PC-9 (cell line): ENCODE results near the gene PLEKHM2. TPM values are rescaled to one million over a fixed set of nuclear protein-coding genes. Genes with fewer than 3 reads are reported as not detected.

ENCODE experiments used
- BruUV-seq: library from RNA; stranded (reverse); fragments of 400-500 nt; replicated peaks from 2 replicates; lab custom pipeline; 2021; lab: Mats Ljungman, UMichigan
- CTCF ChIA-PET: fragments of 300-600 bp; sonication (Branson Sonifier 250); formaldehyde crosslinking; loops from one replicate; lab custom pipeline; 2022; ENCODE audit warnings: antibody characterized with exemption; lab: Charles Lee
- POLR2A ChIA-PET: fragments of 300-600 bp; sonication (Branson Sonifier 250); formaldehyde crosslinking; loops from one replicate; lab custom pipeline; 2022; ENCODE audit warnings: antibody characterized with exemption; ENCODE audit not compliant: unreplicated experiment; lab: Charles Lee
- DNase-seq, 2 experiments: peaks; one replicate each; pipeline versions ENCODE4 v3.0.0 to v3.0.0-alpha.2; 2015 to 2022; ENCODE audit warnings: mixed read lengths in 1 of 2
- H2AFZ ChIP-seq: fragments of 200-600 bp; sonication (generic); 2 replicates; pipeline ENCODE4 v1.8.1; 2017; ENCODE audit warnings: antibody characterized with exemption
- H3F3A ChIP-seq: fragments of 200-600 bp; sonication (generic); 2 replicates; pipeline ENCODE4 v1.8.1; 2017; ENCODE audit warnings: antibody characterized with exemption, mild to moderate bottlenecking, low read depth; ENCODE audit not compliant: insufficient read depth
- H3K27ac ChIP-seq: fragments of 200-600 bp; sonication (generic); 2 replicates; pipeline ENCODE4 v1.6.1; 2016; ENCODE audit warnings: mixed run types
- H3K27me3 ChIP-seq: fragments of 200-600 bp; sonication (generic); 2 replicates; pipeline ENCODE4 v1.6.1; 2016; ENCODE audit warnings: low read depth, mixed run types; ENCODE audit not compliant: insufficient read depth
- H3K36me3 ChIP-seq: fragments of 200-600 bp; sonication (generic); 2 replicates; pipeline ENCODE4 v1.6.1; 2016; ENCODE audit warnings: low read depth, mixed run types
- H3K4me1 ChIP-seq: fragments of 200-600 bp; sonication (generic); replicated peaks from 2 replicates; pipeline ENCODE4 v1.6.1; 2016; ENCODE audit warnings: mixed run types; ENCODE audit not compliant: insufficient read depth
- H3K4me2 ChIP-seq: fragments of 200-600 bp; sonication (generic); 2 replicates; pipeline ENCODE4 v1.6.1; 2017; ENCODE audit warnings: mixed run types
- H3K4me3 ChIP-seq: fragments of 200-600 bp; sonication (generic); 2 replicates; pipeline ENCODE4 v1.6.1; 2016; ENCODE audit warnings: mixed run types
- H3K79me2 ChIP-seq: fragments of 200-600 bp; sonication (generic); 2 replicates; pipeline ENCODE4 v1.6.1; 2017; ENCODE audit warnings: low read depth, mixed run types
- H3K9me2 ChIP-seq: fragments of 200-600 bp; sonication (generic); 2 replicates; pipeline ENCODE4 v1.8.1; 2017; ENCODE audit warnings: mild to moderate bottlenecking; ENCODE audit not compliant: insufficient read depth
- H3K9me3 ChIP-seq: fragments of 200-600 bp; sonication (generic); 2 replicates; pipeline ENCODE4 v1.8.1; 2016; ENCODE audit warnings: low read depth; ENCODE audit not compliant: insufficient read depth
- H4K20me1 ChIP-seq: fragments of 200-600 bp; sonication (generic); 2 replicates; pipeline ENCODE4 v1.8.1; 2017; ENCODE audit not compliant: insufficient read depth
- CTCF ChIP-seq: fragments of 200-600 bp; sonication (generic); conservative IDR thresholded peaks from 2 replicates; pipeline ENCODE4 v1.6.1; 2017; ENCODE audit warnings: mixed run types, antibody characterized with exemption, mild to moderate bottlenecking, moderate library complexity
- EZH2 ChIP-seq: fragments of 200-600 bp; sonication (generic); IDR thresholded peaks from 2 replicates; pipeline ENCODE4 v1.8.0; 2017; ENCODE audit warnings: antibody characterized with exemption, low read depth
- intact Hi-C: fragments of 100-400 bp; cut with micrococcal nuclease; formaldehyde crosslinking; loops from one replicate; pipeline ENCODE4 v1.10.0; 2022; ENCODE audit not compliant: unreplicated experiment
- total RNA-seq: library from RNA; stranded (reverse); gene quantifications from 2 replicates; pipeline ENCODE4 v1.2.3, GENCODE V29; 2021

PLEKHM2 gene
- total RNA-seq, 1 experiment from 2014 or later: 45.9 TPM

GRCh38 chr1:15682936-15683341 is 1.2 kb upstream of the PLEKHM2 start:
- TF ChIP-seq EZH2 (no peak), CTCF (no peak)
- H2AFZ ChIP-seq: no peak overlapping the region
- H3K27ac ChIP-seq: peak overlapping the region; percentile 98
- H3K36me3 ChIP-seq: no peaks in the 10 kb centered on the region
- H3K79me2 ChIP-seq: peaks cover 34% of the 10 kb centered on the region
- no peaks in the 10 kb centered on the region for H3K9me3 ChIP-seq
- peaks cover 62% of the 10 kb centered on the region for H3K4me1 ChIP-seq
- no peaks in the 10 kb centered on the region for H3K9me2 ChIP-seq
- CTCF ChIA-PET: no interaction called here
- peaks cover 46% of the 10 kb centered on the region for H3F3A ChIP-seq
- no TSS peak for BruUV-seq
- no peaks in the 10 kb centered on the region for H3K27me3 ChIP-seq
- H3K4me3 ChIP-seq: no peak overlapping the region
- peak overlapping the region; percentile 84; the same call in 1 of the 2 replicates for H3K4me2 ChIP-seq
- POLR2A ChIA-PET: interaction anchor here (0.6 kb wide), 1 partner anchor 67 kb away, joined by 3 read pairs; no protein-coding TSS in a partner anchor
- intact Hi-C loops: loop anchor here (5.0 kb wide), 1 partner anchor 464 kb away; no protein-coding TSS in a partner anchor
- no peak for DNase-seq
- H4K20me1 ChIP-seq: no peaks in the 10 kb centered on the region

- TF ChIP-seq EZH2 (no peak), CTCF (no peak)
- BruUV-seq: TSS peak; percentile 29
- CTCF ChIA-PET: no interaction called here
Measured at GRCh38 chr1:15683345-15684039, 628 bp upstream of the PLEKHM2 start.

GRCh38 chr1:15684468-15685291 is 560 bp downstream of the PLEKHM2 start:
- H3K27ac ChIP-seq: no peak overlapping the region
- BruUV-seq: no TSS peak
- POLR2A ChIA-PET: interaction anchor here (0.6 kb wide), 1 partner anchor 24 kb away, joined by 5 read pairs; no protein-coding TSS in a partner anchor

More at GRCh38 chr1:15683345-15684039, 628 bp upstream of the PLEKHM2 start:
- no peak for DNase-seq
- Histone ChIP-seq H3K4me1 (peaks cover 59% of the 10 kb centered on the region), H3K9me2 (no peaks in the 10 kb centered on the region), H3K4me3 (peak overlapping the region; percentile 65), H3F3A (peaks cover 46% of the 10 kb centered on the region), H3K27me3 (no peaks in the 10 kb centered on the region), H2AFZ (0 out of 2 replicates have a peak overlapping the region, but pooled peaks have one; percentile 55), H3K27ac (peak overlapping the region; percentile 98), H3K79me2 (peaks cover 40% of the 10 kb centered on the region), H4K20me1 (no peaks in the 10 kb centered on the region), H3K36me3 (no peaks in the 10 kb centered on the region), H3K9me3 (no peaks in the 10 kb centered on the region), H3K4me2 (peak overlapping the region; percentile 92)
- POLR2A ChIA-PET: no interaction called here
- intact Hi-C loops: loop anchor here (5.0 kb wide), 1 partner anchor 464 kb away; no protein-coding TSS in a partner anchor

More at GRCh38 chr1:15684468-15685291, 560 bp downstream of the PLEKHM2 start:
- no peak for DNase-seq
- peaks cover 39% of the 10 kb centered on the region for H3F3A ChIP-seq
- H3K4me2 ChIP-seq: peak overlapping the region; percentile 90
- CTCF ChIA-PET: no interaction called here
- H3K4me3 ChIP-seq: peak overlapping the region; percentile 61
- intact Hi-C loops: loop anchor here (5.0 kb wide), 1 partner anchor 463 kb away; no protein-coding TSS in a partner anchor
- H3K36me3 ChIP-seq: no peaks in the 10 kb centered on the region
- no peaks in the 10 kb centered on the region for H3K27me3 ChIP-seq
- no peaks in the 10 kb centered on the region for H3K9me2 ChIP-seq
- peaks cover 49% of the 10 kb centered on the region for H3K79me2 ChIP-seq
- H4K20me1 ChIP-seq: no peaks in the 10 kb centered on the region
- H3K9me3 ChIP-seq: no peaks in the 10 kb centered on the region
- no peak for TF ChIP-seq CTCF
- no peak for TF ChIP-seq EZH2
- peaks cover 49% of the 10 kb centered on the region for H3K4me1 ChIP-seq
- peak overlapping the region; percentile 55; the same call in 1 of the 2 replicates for H2AFZ ChIP-seq
